ENCODE data around the gene EXOSC10.

DNA sequence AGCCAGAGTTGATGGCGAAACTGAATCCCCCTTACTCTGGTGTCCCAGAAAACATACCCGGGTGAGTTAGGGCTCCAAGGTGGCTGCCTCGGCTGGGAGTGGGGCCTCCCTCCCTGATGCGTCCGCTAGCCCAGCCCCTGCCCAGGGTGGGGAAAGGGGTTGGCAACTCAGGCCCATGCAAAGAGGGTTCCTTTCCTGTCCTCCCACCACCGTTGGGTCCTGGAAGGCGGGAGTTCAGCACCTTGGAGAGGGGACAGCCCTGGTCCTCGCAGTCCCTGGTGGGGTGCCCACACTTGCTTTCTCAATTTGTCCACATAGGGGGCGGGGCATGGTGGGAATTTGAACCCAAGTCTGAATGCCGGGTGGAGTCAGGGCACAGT, 45.9 kb downstream of the EXOSC10 start:
- no peak for TF ChIP-seq POLR2A (IDR thresholded peaks at IDR 0.05)
- TF ChIP-seq, protein P1, sequence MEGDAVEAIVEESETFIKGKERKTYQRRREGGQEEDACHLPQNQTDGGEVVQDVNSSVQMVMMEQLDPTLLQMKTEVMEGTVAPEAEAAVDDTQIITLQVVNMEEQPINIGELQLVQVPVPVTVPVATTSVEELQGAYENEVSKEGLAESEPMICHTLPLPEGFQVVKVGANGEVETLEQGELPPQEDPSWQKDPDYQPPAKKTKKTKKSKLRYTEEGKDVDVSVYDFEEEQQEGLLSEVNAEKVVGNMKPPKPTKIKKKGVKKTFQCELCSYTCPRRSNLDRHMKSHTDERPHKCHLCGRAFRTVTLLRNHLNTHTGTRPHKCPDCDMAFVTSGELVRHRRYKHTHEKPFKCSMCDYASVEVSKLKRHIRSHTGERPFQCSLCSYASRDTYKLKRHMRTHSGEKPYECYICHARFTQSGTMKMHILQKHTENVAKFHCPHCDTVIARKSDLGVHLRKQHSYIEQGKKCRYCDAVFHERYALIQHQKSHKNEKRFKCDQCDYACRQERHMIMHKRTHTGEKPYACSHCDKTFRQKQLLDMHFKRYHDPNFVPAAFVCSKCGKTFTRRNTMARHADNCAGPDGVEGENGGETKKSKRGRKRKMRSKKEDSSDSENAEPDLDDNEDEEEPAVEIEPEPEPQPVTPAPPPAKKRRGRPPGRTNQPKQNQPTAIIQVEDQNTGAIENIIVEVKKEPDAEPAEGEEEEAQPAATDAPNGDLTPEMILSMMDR (IDR thresholded peaks at IDR 0.05) = no peak
